HepG2 (cell line): ENCODE results near the gene NAMPT. TPM values are rescaled to one million over a fixed set of nuclear protein-coding genes. Genes with fewer than 3 reads are reported as not detected.

Experiments used
- ATAC-seq: fragments of 200-7000 bp; cut with Tn5 transposase; 3 replicates; pipeline ENCODE4 v1.9.1; 2020; ENCODE audit warnings: mild to moderate bottlenecking, moderate library complexity
- BruUV-seq: library from RNA; stranded (reverse); fragments of 400-500 nt; replicated peaks from 2 replicates; lab custom pipeline; 2021; lab: Mats Ljungman, UMichigan
- CTCF ChIA-PET: fragments of 300-600 bp; formaldehyde crosslinking; extraction: SDS; loops from one replicate; lab custom pipeline; 2021; ENCODE audit warnings: low total read pairs, inconsistent platforms, low intra/inter-chr PET ratio; lab: Yijun Ruan, JAX
- POLR2A ChIA-PET: fragments of 350-600 bp; sonication (Branson Sonifier 250); formaldehyde crosslinking; loops from one replicate; lab custom pipeline; 2020; ENCODE audit warnings: antibody characterized with exemption, inconsistent platforms; lab: Yijun Ruan, JAX
- DNase-seq: peaks from one replicate; pipeline ENCODE4 v3.0.0-alpha.2; 2015; ENCODE audit warnings: low spot score
- FAIRE-seq: peaks from 3 replicates; lab custom pipeline; 2011; peaks lifted over from hg19 to GRCh38; lab: Jason Lieb, UNC
- H2AFZ ChIP-seq: one replicate; pipeline ENCODE4 v1.6.1; 2011; ENCODE audit warnings: low read length, inconsistent platforms
- H3K27ac ChIP-seq: fragments of 300-600 bp; 3 replicates; pipeline ENCODE4 v1.8.0; 2011; ENCODE audit warnings: mixed run types, mild to moderate bottlenecking, mixed read lengths, low read length, inconsistent platforms; ENCODE audit not compliant: insufficient read depth; ENCODE audit errors: extremely low read length
- H3K27me3 ChIP-seq, 2 experiments: fragments of 200-600 bp in 1 of 2; 2 replicates in 1 of 2; 3 replicates in 1 of 2; pipeline versions ENCODE4 v1.6.0 to v1.8.0; 2011; ENCODE audit warnings: low read length in 2 of 2, mild to moderate bottlenecking in 2 of 2, moderate library complexity in 2 of 2, inconsistent platforms in 1 of 2; ENCODE audit not compliant: insufficient read depth in 2 of 2, control insufficient read depth in 1 of 2
- H3K36me3 ChIP-seq, 2 experiments: fragments of 200-600 bp in 1 of 2; replicated peaks in 1 of 2; 2 replicates in 1 of 2; 3 replicates in 1 of 2; pipeline versions ENCODE4 v1.5.1 to v1.8.0; 2011; ENCODE audit warnings: low read length in 2 of 2, inconsistent platforms in 1 of 2; ENCODE audit not compliant: insufficient read depth in 2 of 2, control insufficient read depth in 1 of 2
- H3K4me1 ChIP-seq: 2 replicates; pipeline ENCODE4 v1.5.1; 2012; ENCODE audit warnings: low read length, inconsistent platforms; ENCODE audit not compliant: insufficient read depth
- H3K4me2 ChIP-seq: 2 replicates; pipeline ENCODE4 v1.6.0; 2011; ENCODE audit warnings: low read depth, low read length, inconsistent platforms
- H3K4me3 ChIP-seq, 3 experiments: fragments of 200-600 bp in 1 of 3; sonication (generic), shearing (Covaris generic) in 1 of 3; replicated peaks in 1 of 3; 2 replicates each; pipeline ENCODE4 v1.5.1; 2011 to 2016; ENCODE audit warnings: low read length in 3 of 3, inconsistent platforms in 2 of 3, low read depth in 2 of 3, mild to moderate bottlenecking in 2 of 3, control low read depth in 1 of 3, mixed read lengths in 1 of 3; ENCODE audit not compliant: insufficient read depth in 1 of 3
- H3K79me2 ChIP-seq: one replicate; pipeline ENCODE4 v1.6.1; 2011; ENCODE audit warnings: low read length, inconsistent platforms; ENCODE audit not compliant: insufficient read depth
- H3K9ac ChIP-seq: 2 replicates; pipeline ENCODE4 v1.6.0; 2011; ENCODE audit warnings: mild to moderate bottlenecking, low read depth, low read length, inconsistent platforms; ENCODE audit not compliant: insufficient read depth
- H3K9me3 ChIP-seq: 2 replicates; pipeline ENCODE4 v1.5.1; 2012; ENCODE audit warnings: mild to moderate bottlenecking, low read length
- H4K20me1 ChIP-seq: 2 replicates; pipeline ENCODE4 v1.6.0; 2011; ENCODE audit warnings: inconsistent platforms, mild to moderate bottlenecking, low read length, moderate library complexity; ENCODE audit not compliant: insufficient read depth
- ARNT ChIP-seq: fragments of 450-650 bp; IDR thresholded peaks from 2 replicates; pipeline ENCODE4 v1.6.1; 2017
- ARNTL ChIP-seq: sonication (generic); formaldehyde crosslinking; IDR thresholded peaks from 2 replicates; pipeline ENCODE4 v1.4.0; 2020; ENCODE audit warnings: mild to moderate bottlenecking, missing genetic modification reagents
- ATF7-NPFF ChIP-seq: sonication (generic); formaldehyde crosslinking; IDR thresholded peaks from 2 replicates; pipeline ENCODE4 v1.8.1; 2023; ENCODE audit warnings: mild to moderate bottlenecking, low read depth, missing genetic modification reagents, moderate library complexity
- KDM6A ChIP-seq: IDR thresholded peaks from 2 replicates; pipeline ENCODE4 v1.6.1; 2016; ENCODE audit warnings: low read depth
- KLF15 ChIP-seq: sonication (generic); formaldehyde crosslinking; IDR thresholded peaks from 2 replicates; pipeline ENCODE4 v1.8.1; 2023; ENCODE audit warnings: borderline replicate concordance, mild to moderate bottlenecking, inconsistent platforms, missing genetic modification reagents, mixed read lengths
- MED13 ChIP-seq: sonication (generic); formaldehyde crosslinking; IDR thresholded peaks from 2 replicates; pipeline ENCODE4 v1.5.0; 2020; ENCODE audit warnings: missing genetic modification reagents
- MEIS1 ChIP-seq: sonication (generic); formaldehyde crosslinking; IDR thresholded peaks from 2 replicates; pipeline ENCODE4 v1.9.0; 2021; ENCODE audit warnings: mild to moderate bottlenecking, missing genetic modification reagents, moderate library complexity, borderline replicate concordance
- MEIS2 ChIP-seq: sonication (generic); formaldehyde crosslinking; IDR thresholded peaks from 2 replicates; pipeline ENCODE4 v1.9.0; 2021; ENCODE audit warnings: mild to moderate bottlenecking, missing genetic modification reagents
- NFKBIZ ChIP-seq: IDR thresholded peaks from 2 replicates; pipeline ENCODE4 v1.6.1; 2018; ENCODE audit warnings: missing genetic modification reagents, missing compliant biosample characterization
- RORA ChIP-seq: sonication (generic); formaldehyde crosslinking; IDR thresholded peaks from 2 replicates; pipeline ENCODE4 v1.5.0; 2020; ENCODE audit warnings: mild to moderate bottlenecking, missing genetic modification reagents, moderate library complexity
- SP1 ChIP-seq, 2 experiments: fragments of 450-650 bp in 1 of 2; sonication (generic) in 1 of 2; formaldehyde crosslinking in 1 of 2; IDR thresholded peaks; 2 replicates each; pipeline versions ENCODE4 v1.4.0 to v1.6.1; 2016 to 2020; ENCODE audit warnings: missing genetic modification reagents in 1 of 2
- TCF7 ChIP-seq: sonication (generic); IDR thresholded peaks from 2 replicates; pipeline ENCODE4 v1.6.1; 2016; ENCODE audit warnings: antibody characterized with exemption, low read depth
- ZNF367 ChIP-seq: sonication (generic); formaldehyde crosslinking; IDR thresholded peaks from 2 replicates; pipeline ENCODE4 v1.4.0; 2020; ENCODE audit warnings: missing genetic modification reagents, borderline replicate concordance
- ZNF569 ChIP-seq: sonication (generic); formaldehyde crosslinking; IDR thresholded peaks from 2 replicates; pipeline ENCODE4 v1.5.0; 2020; ENCODE audit warnings: mild to moderate bottlenecking, missing genetic modification reagents, moderate library complexity, borderline replicate concordance
- ZNF772 ChIP-seq: sonication (generic); formaldehyde crosslinking; IDR thresholded peaks from 2 replicates; pipeline ENCODE4 v1.5.0; 2020; ENCODE audit warnings: mild to moderate bottlenecking, missing genetic modification reagents
- ZSCAN29 ChIP-seq: sonication (generic); formaldehyde crosslinking; conservative IDR thresholded peaks from 2 replicates; pipeline ENCODE4 v1.4.0; 2020; ENCODE audit warnings: mild to moderate bottlenecking, missing genetic modification reagents
- WGBS: methylation state at CpG from one replicate; pipeline ENCODE4 v1.1.6; 2017; ENCODE audit warnings: low lambda C conversion rate; 5-methylcytosine and 5-hydroxymethylcytosine counted together
- in situ Hi-C: cut with HindIII; loops from 2 replicates; pipeline ENCODE4 v1.10.0; 2017; ENCODE audit warnings: low pct_unique_long_range_greater_than_20kb; ENCODE audit not compliant: extremely low pct_ligation_motif_present
- intact Hi-C: fragments of 100-400 bp; cut with micrococcal nuclease; formaldehyde crosslinking; loops from one replicate; pipeline ENCODE4 v1.10.0; 2022; ENCODE audit not compliant: unreplicated experiment
- polyA plus RNA-seq, 8 experiments: library from polyadenylated mRNA; depleted of rRNA in 3 of 8; stranded (reverse) in 7 of 8; unstranded in 1 of 8; fragments of >200 nt; fragmentation: Illumina TruSeq in 4 of 8; extraction: Trizol in 4 of 8; gene quantifications; 2 replicates each; pipeline versions ENCODE4 v1.2.1 to v1.2.3, GENCODE V29; 2011 to 2016; ENCODE audit warnings: low read depth in 4 of 8, missing spikeins in 1 of 8, mixed read lengths in 1 of 8; ENCODE audit not compliant: insufficient read depth in 1 of 8
- total RNA-seq, 5 experiments: library from RNA; depleted of rRNA; stranded (reverse); fragments of >200 nt; fragmentation: Illumina TruSeq; extraction: Trizol; gene quantifications; 2 replicates each; pipeline ENCODE4 v1.2.3, GENCODE V29; 2016; ENCODE audit warnings: low read depth in 1 of 5
- TF ChIP-seq, protein P1 (sequence below): sonication (generic); formaldehyde crosslinking; IDR thresholded peaks from 2 replicates; pipeline ENCODE4 v1.8.1; 2022; ENCODE audit warnings: mild to moderate bottlenecking, missing genetic modification reagents
- TF ChIP-seq, protein P2 (sequence below): sonication (generic); formaldehyde crosslinking; IDR thresholded peaks from 2 replicates; pipeline ENCODE4 v1.5.0; 2020; ENCODE audit warnings: missing genetic modification reagents
- TF ChIP-seq, protein P3 (sequence below): sonication (generic); formaldehyde crosslinking; IDR thresholded peaks from 2 replicates; pipeline ENCODE4 v1.5.0; 2020; ENCODE audit warnings: missing genetic modification reagents

NAMPT gene
- total and polyA plus RNA-seq, 2 of the 13 experiments (the other 11 are each of a cell fraction or from before 2014, with no cell fraction given): 15.8 to 67.7 TPM

DNA sequence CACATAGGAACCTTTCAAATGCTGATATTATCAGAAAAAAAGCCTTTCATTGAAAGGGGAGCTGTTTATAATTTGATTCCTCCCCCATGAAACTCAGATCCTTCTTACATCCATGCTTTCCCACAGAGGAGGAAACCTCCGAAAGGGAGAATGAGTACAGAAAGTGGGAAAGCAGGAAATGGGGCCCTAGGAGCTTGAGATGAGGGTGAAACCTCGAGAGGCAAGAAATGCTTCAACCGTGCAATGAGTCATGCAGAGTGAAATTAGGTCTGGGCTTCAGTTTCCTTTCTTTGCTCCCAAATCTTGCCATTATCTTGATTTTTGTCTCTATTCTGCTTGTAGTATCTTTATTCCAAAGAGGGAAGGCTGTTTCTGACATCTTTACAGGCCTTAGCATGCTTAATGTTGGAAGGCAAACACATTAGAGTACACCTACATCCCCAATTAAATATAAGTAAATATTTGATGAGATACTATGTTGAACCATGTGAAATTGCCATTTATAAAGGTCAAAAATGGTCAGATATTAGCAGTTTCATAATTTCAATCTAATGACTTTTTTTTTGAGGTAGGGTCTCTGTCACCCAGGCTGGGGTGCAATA, 79.1 kb downstream of the NAMPT start (continued):
- TF ChIP-seq, protein P1, sequence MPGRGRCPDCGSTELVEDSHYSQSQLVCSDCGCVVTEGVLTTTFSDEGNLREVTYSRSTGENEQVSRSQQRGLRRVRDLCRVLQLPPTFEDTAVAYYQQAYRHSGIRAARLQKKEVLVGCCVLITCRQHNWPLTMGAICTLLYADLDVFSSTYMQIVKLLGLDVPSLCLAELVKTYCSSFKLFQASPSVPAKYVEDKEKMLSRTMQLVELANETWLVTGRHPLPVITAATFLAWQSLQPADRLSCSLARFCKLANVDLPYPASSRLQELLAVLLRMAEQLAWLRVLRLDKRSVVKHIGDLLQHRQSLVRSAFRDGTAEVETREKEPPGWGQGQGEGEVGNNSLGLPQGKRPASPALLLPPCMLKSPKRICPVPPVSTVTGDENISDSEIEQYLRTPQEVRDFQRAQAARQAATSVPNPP (CRISPR knock-in tag): no peak
- TF ChIP-seq ARNTL (CRISPR knock-in tag): no peak
- no peak for TF ChIP-seq ZNF569
- no peak for TF ChIP-seq ATF7-NPFF (CRISPR knock-in tag)
- no peak for TF ChIP-seq ZSCAN29 (CRISPR knock-in tag)
- TF ChIP-seq KDM6A (CRISPR knock-in tag): no peak
- TF ChIP-seq MEIS1 (CRISPR knock-in tag): no peak
- TF ChIP-seq KLF15 (CRISPR knock-in tag): no peak

DNA sequence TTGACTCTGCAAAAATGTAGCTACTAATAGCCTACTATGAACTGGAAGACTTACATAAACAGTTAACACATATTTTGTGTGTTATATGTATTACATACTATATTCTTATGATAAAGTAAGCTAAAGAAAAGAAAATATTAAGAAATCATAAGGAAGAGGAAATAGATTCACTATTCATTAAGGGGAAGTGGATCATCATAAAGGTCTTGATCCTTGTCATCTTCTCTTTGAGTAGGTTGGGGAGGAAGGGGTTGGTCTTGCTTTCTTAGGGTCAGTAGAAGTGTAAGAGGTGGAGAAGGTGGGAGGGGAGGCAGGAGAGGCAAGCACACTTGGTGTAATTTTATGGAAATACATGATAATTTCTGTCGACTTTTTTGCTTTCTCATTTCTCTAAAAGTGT, 81.3 kb downstream of the NAMPT start:
- WGBS: 0% methylated on average over 1 of the region's 1 CpG
- no peak for DNase-seq
- in situ Hi-C loops: no loop called here
- no peak overlapping the region for H3K9ac ChIP-seq
- intact Hi-C loops: no loop called here
- H2AFZ ChIP-seq: no peak overlapping the region
- H3K4me1 ChIP-seq: no peaks in the 10 kb centered on the region
- no peak for FAIRE-seq
- no peak overlapping the region for H3K4me2 ChIP-seq
- ChIA-PET POLR2A (no interaction called here), CTCF (no interaction called here)
- no peak overlapping the region for H3K4me3 ChIP-seq
- ATAC-seq: no peak
- no peaks in the 10 kb centered on the region for H3K36me3 ChIP-seq
- no peaks in the 10 kb centered on the region; a peak in 1 of 5 replicates for H3K27me3 ChIP-seq
- no TSS peak for BruUV-seq
- H3K79me2 ChIP-seq: no peaks in the 10 kb centered on the region
- no peaks in the 10 kb centered on the region for H3K9me3 ChIP-seq
- no peaks in the 10 kb centered on the region for H4K20me1 ChIP-seq
- no peak overlapping the region for H3K27ac ChIP-seq
- no peak for TF ChIP-seq NFKBIZ (CRISPR knock-in tag)
- TF ChIP-seq ZNF772 (CRISPR knock-in tag): no peak
- TF ChIP-seq, protein P2, sequence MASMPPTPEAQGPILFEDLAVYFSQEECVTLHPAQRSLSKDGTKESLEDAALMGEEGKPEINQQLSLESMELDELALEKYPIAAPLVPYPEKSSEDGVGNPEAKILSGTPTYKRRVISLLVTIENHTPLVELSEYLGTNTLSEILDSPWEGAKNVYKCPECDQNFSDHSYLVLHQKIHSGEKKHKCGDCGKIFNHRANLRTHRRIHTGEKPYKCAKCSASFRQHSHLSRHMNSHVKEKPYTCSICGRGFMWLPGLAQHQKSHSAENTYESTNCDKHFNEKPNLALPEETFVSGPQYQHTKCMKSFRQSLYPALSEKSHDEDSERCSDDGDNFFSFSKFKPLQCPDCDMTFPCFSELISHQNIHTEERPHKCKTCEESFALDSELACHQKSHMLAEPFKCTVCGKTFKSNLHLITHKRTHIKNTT (CRISPR knock-in tag): no peak
- TF ChIP-seq MEIS2 (CRISPR knock-in tag): no peak
- no peak for TF ChIP-seq TCF7
- TF ChIP-seq, protein P3, sequence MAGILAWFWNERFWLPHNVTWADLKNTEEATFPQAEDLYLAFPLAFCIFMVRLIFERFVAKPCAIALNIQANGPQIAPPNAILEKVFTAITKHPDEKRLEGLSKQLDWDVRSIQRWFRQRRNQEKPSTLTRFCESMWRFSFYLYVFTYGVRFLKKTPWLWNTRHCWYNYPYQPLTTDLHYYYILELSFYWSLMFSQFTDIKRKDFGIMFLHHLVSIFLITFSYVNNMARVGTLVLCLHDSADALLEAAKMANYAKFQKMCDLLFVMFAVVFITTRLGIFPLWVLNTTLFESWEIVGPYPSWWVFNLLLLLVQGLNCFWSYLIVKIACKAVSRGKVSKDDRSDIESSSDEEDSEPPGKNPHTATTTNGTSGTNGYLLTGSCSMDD (CRISPR knock-in tag): no peak
- TF ChIP-seq RORA (CRISPR knock-in tag): no peak
- no peak for TF ChIP-seq MED13 (CRISPR knock-in tag)
- no peak for TF ChIP-seq ARNT
- no peak for TF ChIP-seq SP1 (IDR thresholded peaks at IDR 0.05)
- TF ChIP-seq SP1 (CRISPR knock-in tag; IDR thresholded peaks at IDR 0.05): no peak
- TF ChIP-seq ZNF367: no peak
